Tibial nerve (tissue), 4 donors: Measurements from ENCODE around the gene MEGF6. TPM values are rescaled to one million over a fixed set of nuclear protein-coding genes. Genes with fewer than 3 reads are reported as not detected.

Source experiments
- DNase-seq, 2 donors: peaks; one replicate each; pipeline ENCODE4 v3.0.0-alpha.2; 2019; ENCODE audit warnings: low spot score in 2 of 2
- H3K27ac ChIP-seq, 4 donors: fragments of 200-600 bp; sonication (generic) in 3 of 4; one replicate each; pipeline ENCODE4 v1.5.1; 2017 to 2019; ENCODE audit warnings: mild to moderate bottlenecking in 1 of 4
- H3K27me3 ChIP-seq, 2 donors: fragments of 200-600 bp; sonication (generic) in 1 of 2; one replicate each; pipeline versions ENCODE4 v1.5.1 to v1.6.0; 2017 to 2019
- H3K36me3 ChIP-seq, 3 donors: fragments of 200-600 bp; sonication (generic); one replicate each; pipeline ENCODE4 v1.5.1; 2018 to 2019
- H3K4me1 ChIP-seq, 4 donors: fragments of 200-600 bp; sonication (generic) in 3 of 4; one replicate each; pipeline ENCODE4 v1.5.1; 2017 to 2019
- H3K4me3 ChIP-seq, 4 donors: fragments of 200-600 bp; sonication (generic) in 3 of 4; one replicate each; pipeline ENCODE4 v1.5.1; 2017 to 2019; ENCODE audit warnings: mild to moderate bottlenecking in 1 of 4, moderate library complexity in 1 of 4
- H3K9me3 ChIP-seq, 4 donors: fragments of 200-600 bp; sonication (generic) in 3 of 4; one replicate each; pipeline ENCODE4 v1.5.1; 2017 to 2019
- EP300 ChIP-seq, 2 donors: sonication (generic); formaldehyde crosslinking; IDR thresholded peaks; one replicate each; pipeline ENCODE4 v1.6.1; 2017; ENCODE audit warnings: antibody characterized with exemption in 2 of 2, mild to moderate bottlenecking in 1 of 2
- POLR2A ChIP-seq, 2 donors: fragments of 450-650 bp; IDR thresholded peaks; one replicate each; pipeline ENCODE4 v1.6.1; 2017; ENCODE audit warnings: antibody characterized with exemption in 2 of 2, mild to moderate bottlenecking in 2 of 2, moderate library complexity in 2 of 2
- WGBS, 2 donors: methylation state at CpG; one replicate each; pipeline ENCODE4 v1.1.5; 2018; 5-methylcytosine and 5-hydroxymethylcytosine counted together
- total RNA-seq, 4 donors: library from RNA; depleted of rRNA; stranded (reverse); fragments of >200 nt; gene quantifications; one replicate each; pipeline ENCODE4 v1.1.0, GENCODE V29; 2016
- TF ChIP-seq, protein P1 (sequence below), 5 experiments: fragments of 200-600 bp in 3 of 5; fragments of 450-650 bp in 2 of 5; sonication (generic) in 3 of 5; IDR thresholded peaks; one replicate each; pipeline ENCODE4 v1.5.1; 2016 to 2019; ENCODE audit warnings: antibody characterized with exemption in 5 of 5, mild to moderate bottlenecking in 3 of 5, moderate library complexity in 2 of 5

MEGF6 gene
- total RNA-seq, 4 donors from 2014 or later: 25.3 to 63.3 (median 42.8) TPM

DNA sequence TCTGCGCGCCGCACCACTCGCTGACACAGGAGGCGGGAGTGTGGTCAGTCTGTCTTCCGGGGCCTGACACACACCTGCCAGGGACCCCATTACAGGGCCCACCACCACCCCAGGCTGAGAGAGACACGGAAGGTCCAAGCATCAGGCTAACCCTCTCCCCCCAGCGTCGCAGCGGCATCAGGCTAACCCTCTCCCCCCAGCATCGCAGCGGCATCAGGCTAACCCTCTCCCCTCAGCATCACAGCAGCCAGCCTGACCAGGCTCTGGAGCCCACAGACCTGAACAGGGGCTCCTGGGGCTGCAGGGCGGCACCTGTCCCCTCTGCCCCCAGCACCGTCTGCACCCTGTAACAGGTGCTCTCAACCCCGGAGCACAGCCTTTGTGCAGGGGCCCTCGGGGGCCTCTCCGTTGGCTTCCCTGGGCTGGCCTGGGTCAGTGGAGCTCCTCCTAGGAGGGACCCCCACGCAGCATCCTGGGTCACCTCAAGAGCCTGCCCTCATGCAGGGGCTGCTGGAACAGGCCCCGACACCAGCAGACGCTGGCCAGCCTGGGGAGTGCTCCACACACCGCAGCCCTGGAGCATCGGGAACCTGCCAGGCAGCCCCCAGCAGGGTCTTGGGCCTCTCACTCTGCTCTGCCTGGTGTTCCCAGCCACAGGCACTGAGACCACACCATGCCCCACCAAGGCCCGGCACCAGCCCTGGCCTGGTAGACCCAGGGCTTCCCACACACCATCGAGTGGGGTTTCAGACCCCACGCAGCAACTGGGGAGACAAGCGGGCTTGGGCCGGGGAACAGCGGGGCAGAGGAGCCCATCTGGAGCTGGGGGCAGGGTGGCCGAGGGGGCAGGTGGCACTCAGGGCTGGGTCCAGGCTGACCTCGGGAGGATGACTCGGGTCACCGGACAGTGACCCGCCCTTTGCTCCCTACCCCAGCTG, 67.0 kb downstream of the MEGF6 start:
- Histone ChIP-seq H3K4me1 (peaks cover 0 to 50% (median 7%) of the 10 kb centered on the region in 4 donors), H3K27ac (no peak overlapping the region), H3K9me3 (no peaks in the 10 kb centered on the region), H3K4me3 (no peak overlapping the region), H3K36me3 (no peaks in the 10 kb centered on the region), H3K27me3 (no peaks in the 10 kb centered on the region)
- 91 to 96% methylated on average over 13 to 23 of the region's 33 CpGs for WGBS, 2 donors
- TF ChIP-seq, protein P1, sequence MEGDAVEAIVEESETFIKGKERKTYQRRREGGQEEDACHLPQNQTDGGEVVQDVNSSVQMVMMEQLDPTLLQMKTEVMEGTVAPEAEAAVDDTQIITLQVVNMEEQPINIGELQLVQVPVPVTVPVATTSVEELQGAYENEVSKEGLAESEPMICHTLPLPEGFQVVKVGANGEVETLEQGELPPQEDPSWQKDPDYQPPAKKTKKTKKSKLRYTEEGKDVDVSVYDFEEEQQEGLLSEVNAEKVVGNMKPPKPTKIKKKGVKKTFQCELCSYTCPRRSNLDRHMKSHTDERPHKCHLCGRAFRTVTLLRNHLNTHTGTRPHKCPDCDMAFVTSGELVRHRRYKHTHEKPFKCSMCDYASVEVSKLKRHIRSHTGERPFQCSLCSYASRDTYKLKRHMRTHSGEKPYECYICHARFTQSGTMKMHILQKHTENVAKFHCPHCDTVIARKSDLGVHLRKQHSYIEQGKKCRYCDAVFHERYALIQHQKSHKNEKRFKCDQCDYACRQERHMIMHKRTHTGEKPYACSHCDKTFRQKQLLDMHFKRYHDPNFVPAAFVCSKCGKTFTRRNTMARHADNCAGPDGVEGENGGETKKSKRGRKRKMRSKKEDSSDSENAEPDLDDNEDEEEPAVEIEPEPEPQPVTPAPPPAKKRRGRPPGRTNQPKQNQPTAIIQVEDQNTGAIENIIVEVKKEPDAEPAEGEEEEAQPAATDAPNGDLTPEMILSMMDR (IDR thresholded peaks at IDR 0.05): no peak
- TF ChIP-seq EP300 (IDR thresholded peaks at IDR 0.05) (no peak), POLR2A (IDR thresholded peaks at IDR 0.05) (no peak)
- no peak for DNase-seq

DNA sequence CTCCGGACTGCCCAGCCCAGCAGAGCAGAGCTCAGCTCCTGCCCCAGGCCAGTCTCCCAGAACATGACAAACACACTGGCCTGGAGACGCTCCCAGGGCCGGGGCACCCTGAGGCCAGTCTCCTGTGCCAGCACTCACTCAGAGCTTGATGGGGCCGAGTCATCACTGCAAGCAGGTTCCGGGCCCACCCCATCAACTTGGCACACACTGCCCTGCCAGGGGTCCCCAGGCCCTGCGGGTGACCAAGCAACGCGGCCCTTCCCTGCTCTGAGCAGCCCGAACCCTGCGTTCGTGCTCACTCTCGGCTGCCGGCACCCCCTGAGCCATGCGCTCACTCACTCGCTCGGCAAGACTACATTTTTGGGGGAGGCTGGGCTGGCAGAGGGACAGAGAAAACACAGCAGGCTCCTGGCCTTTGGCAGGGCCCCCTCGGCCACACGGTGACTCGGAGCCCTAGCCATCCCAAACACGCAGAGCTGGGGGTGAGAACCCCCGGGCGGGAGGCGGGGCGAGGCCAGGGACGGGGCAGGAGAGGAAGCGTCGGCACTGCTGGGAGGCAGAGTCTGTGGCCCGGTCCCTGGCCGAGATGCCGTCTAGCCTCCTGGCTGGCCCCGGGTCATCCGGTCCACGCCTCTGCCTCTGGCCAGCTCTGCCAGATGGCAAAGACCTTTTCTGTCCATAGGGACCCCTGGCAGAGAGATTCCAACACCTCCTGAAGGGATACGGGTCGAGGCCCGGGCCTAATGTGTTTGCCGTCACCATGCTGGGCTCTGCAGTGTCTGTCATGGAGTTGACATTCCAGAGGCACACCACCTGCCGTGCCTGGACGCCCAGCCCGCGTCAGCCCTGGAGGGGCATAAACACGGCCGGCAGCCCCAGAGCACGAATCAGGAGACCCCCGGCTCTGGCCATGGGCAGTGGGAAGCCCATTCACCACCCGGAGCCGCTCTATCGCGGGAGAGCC, 68.0 kb downstream of the MEGF6 start:
- peaks cover 0 to 53% (median 6%) of the 10 kb centered on the region in 4 donors for H3K4me1 ChIP-seq
- no peaks in the 10 kb centered on the region for H3K9me3 ChIP-seq
- WGBS, 2 donors: 42 to 45% methylated on average over 31 to 37 of the region's 49 CpGs
- no peaks in the 10 kb centered on the region for H3K36me3 ChIP-seq
- DNase-seq: peak; percentile 21 to 25
- peak overlapping the region in 1 of 4 donors; percentile 29 for H3K27ac ChIP-seq
- H3K27me3 ChIP-seq: no peaks in the 10 kb centered on the region
- H3K4me3 ChIP-seq: no peak overlapping the region
- TF ChIP-seq, protein P1 (IDR thresholded peaks at IDR 0.05): no peak
- TF ChIP-seq POLR2A (IDR thresholded peaks at IDR 0.05) (no peak), EP300 (IDR thresholded peaks at IDR 0.05) (no peak)

DNA sequence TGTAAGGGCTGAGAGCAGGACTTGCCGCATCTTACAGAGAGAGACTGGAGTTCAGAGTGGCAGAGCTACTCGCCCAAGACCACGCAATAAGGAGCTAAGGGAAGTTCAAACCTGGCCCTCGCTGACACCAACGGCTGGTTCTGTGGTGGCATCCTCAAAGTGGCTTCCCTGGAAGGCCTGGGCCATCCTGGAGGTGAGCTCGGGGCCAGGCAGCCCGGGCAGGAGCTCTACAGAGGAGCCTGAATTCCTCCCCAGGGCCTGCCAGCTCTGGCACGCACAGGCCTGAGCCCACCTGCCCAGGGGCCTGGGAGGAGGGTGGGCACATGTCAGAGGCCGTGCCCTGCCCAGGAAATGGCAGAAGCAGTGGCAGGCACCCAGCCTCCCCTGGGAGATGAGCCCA, 68.6 kb downstream of the MEGF6 start:
- Histone ChIP-seq H3K27ac (peak overlapping the region in 1 of 4 donors; percentile 29), H3K4me3 (no peak overlapping the region), H3K9me3 (no peaks in the 10 kb centered on the region), H3K4me1 (peaks cover 0 to 46% (median 5%) of the 10 kb centered on the region in 4 donors), H3K36me3 (no peaks in the 10 kb centered on the region), H3K27me3 (no peaks in the 10 kb centered on the region)
- no peak for DNase-seq
- TF ChIP-seq EP300 (IDR thresholded peaks at IDR 0.05) (no peak), POLR2A (IDR thresholded peaks at IDR 0.05) (no peak)
- TF ChIP-seq, protein P1 (IDR thresholded peaks at IDR 0.05): no peak
- WGBS, 2 donors: 97 to 100% methylated on average over 5 to 6 of the region's 9 CpGs

DNA sequence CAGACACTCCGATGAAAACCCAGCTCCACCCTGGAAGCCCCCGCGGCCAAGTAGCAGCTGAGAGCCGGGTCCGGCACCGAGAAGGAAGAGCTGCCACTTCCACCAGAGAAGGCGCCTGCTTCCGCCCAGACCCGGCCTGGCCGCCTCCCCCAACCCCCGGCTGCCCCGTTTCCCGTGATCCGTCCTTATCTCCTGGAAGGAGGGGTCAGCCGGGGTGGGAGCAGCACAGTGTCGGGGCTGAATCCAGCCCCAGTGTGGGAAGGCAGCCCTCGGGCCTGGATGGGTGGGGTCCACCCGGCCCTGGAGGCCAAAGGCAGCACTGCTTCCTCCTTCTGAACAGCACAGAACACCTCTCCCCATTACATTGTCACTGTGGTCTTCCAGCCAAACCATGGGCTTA, 69.4 kb downstream of the MEGF6 start:
- peaks cover 0 to 38% (median 5%) of the 10 kb centered on the region in 4 donors for H3K4me1 ChIP-seq
- TF ChIP-seq EP300 (IDR thresholded peaks at IDR 0.05): no peak
- no peak for TF ChIP-seq POLR2A (IDR thresholded peaks at IDR 0.05)
- TF ChIP-seq, protein P1 (IDR thresholded peaks at IDR 0.05): no peak
- H3K27me3 ChIP-seq: no peaks in the 10 kb centered on the region
- H3K36me3 ChIP-seq: no peaks in the 10 kb centered on the region
- no peaks in the 10 kb centered on the region for H3K9me3 ChIP-seq
- no peak overlapping the region for H3K4me3 ChIP-seq
- WGBS, 2 donors: 53 to 70% methylated on average over 2 to 11 of the region's 18 CpGs
- H3K27ac ChIP-seq: peak overlapping the region in 1 of 4 donors; percentile 29
- no peak for DNase-seq
